H1 (cell line): Measurements from ENCODE around the gene DPP4. TPM values are rescaled to one million over a fixed set of nuclear protein-coding genes. Genes with fewer than 3 reads are reported as not detected.

Experiments used
- CTCF ChIA-PET: fragments of 300-600 bp; sonication (Branson Sonifier 250); formaldehyde crosslinking; loops from one replicate; lab custom pipeline; 2021; ENCODE audit not compliant: partially characterized antibody; lab: Charles Lee
- POLR2A ChIA-PET: fragments of 300-600 bp; sonication (Branson Sonifier 250); formaldehyde crosslinking; loops from one replicate; lab custom pipeline; 2021; ENCODE audit warnings: inconsistent platforms; ENCODE audit not compliant: partially characterized antibody; lab: Charles Lee
- DNase-seq, 2 experiments: peaks; one replicate each; pipeline versions ENCODE4 v3.0.0 to v3.0.0-alpha.2; 2010 to 2022; ENCODE audit warnings: low spot score in 2 of 2, low read depth in 1 of 2, mixed read lengths in 1 of 2
- FAIRE-seq: peaks from 2 replicates; lab custom pipeline; 2011; peaks lifted over from hg19 to GRCh38; lab: Jason Lieb, UNC
- H2AFZ ChIP-seq: 2 replicates; pipeline ENCODE4 v1.8.1; 2012; ENCODE audit warnings: low read length, inconsistent platforms
- H2AK5ac ChIP-seq: 2 replicates; pipeline ENCODE4 v1.6.1; 2013; ENCODE audit warnings: low read depth, low read length
- H2BK120ac ChIP-seq: replicated peaks from 2 replicates; pipeline ENCODE3; 2013; ENCODE audit warnings: low read depth, low read length, inconsistent platforms
- H2BK12ac ChIP-seq: 2 replicates; pipeline ENCODE4 v1.6.1; 2013; ENCODE audit warnings: low read depth, low read length
- H2BK15ac ChIP-seq: 2 replicates; pipeline ENCODE4 v1.6.1; 2013; ENCODE audit warnings: low read length
- H2BK20ac ChIP-seq: 2 replicates; pipeline ENCODE4 v1.6.1; 2013; ENCODE audit warnings: low read length
- H2BK5ac ChIP-seq: 2 replicates; pipeline ENCODE4 v1.6.1; 2013; ENCODE audit warnings: low read depth, low read length
- H3K14ac ChIP-seq: 2 replicates; pipeline ENCODE4 v1.6.1; 2013; ENCODE audit warnings: inconsistent platforms; ENCODE audit not compliant: insufficient read length
- H3K18ac ChIP-seq: 2 replicates; pipeline ENCODE4 v1.6.1; 2013; ENCODE audit warnings: low read length; ENCODE audit errors: extremely low read depth
- H3K23ac ChIP-seq: 2 replicates; pipeline ENCODE4 v1.6.1; 2013; ENCODE audit warnings: inconsistent platforms; ENCODE audit not compliant: insufficient read length
- H3K23me2 ChIP-seq: 2 replicates; pipeline ENCODE4 v1.6.1; 2013; ENCODE audit warnings: low read depth, low read length
- H3K27ac ChIP-seq: 2 replicates; pipeline ENCODE4 v1.6.1; 2011; ENCODE audit warnings: low read depth, low read length, inconsistent platforms
- H3K27me3 ChIP-seq, 4 experiments: replicated peaks in 1 of 4; 1 replicate in 1 of 4; 2 replicates in 3 of 4; pipeline versions ENCODE4 v1.6.1 to v1.8.1; 2011 to 2013; ENCODE audit warnings: low read length in 3 of 4, mild to moderate bottlenecking in 3 of 4, inconsistent platforms in 2 of 4, mixed read lengths in 2 of 4, moderate library complexity in 1 of 4; ENCODE audit not compliant: control insufficient read depth in 3 of 4, insufficient read depth in 3 of 4; ENCODE audit errors: extremely low read depth in 1 of 4
- H3K36me3 ChIP-seq, 4 experiments: 2 replicates each; pipeline versions ENCODE4 v1.6.1 to v1.8.1; 2011 to 2013; ENCODE audit warnings: mild to moderate bottlenecking in 4 of 4, low read length in 3 of 4, moderate library complexity in 2 of 4, control low read depth in 1 of 4, inconsistent platforms in 1 of 4; ENCODE audit not compliant: insufficient read depth in 4 of 4, control insufficient read depth in 2 of 4
- H3K4ac ChIP-seq: replicated peaks from 2 replicates; pipeline ENCODE3; 2013; ENCODE audit warnings: low read length, low read depth, mixed read lengths, inconsistent platforms; ENCODE audit not compliant: insufficient read length
- H3K4me1 ChIP-seq, 4 experiments: replicated peaks in 1 of 4; 1 replicate in 1 of 4; 2 replicates in 3 of 4; pipeline versions ENCODE4 v1.6.1 to v1.8.1; 2011 to 2013; ENCODE audit warnings: low read length in 3 of 4, inconsistent platforms in 2 of 4, mixed read lengths in 1 of 4; ENCODE audit not compliant: insufficient read depth in 4 of 4, control insufficient read depth in 3 of 4
- H3K4me2 ChIP-seq, 2 experiments: 2 replicates each; pipeline versions ENCODE4 v1.6.1 to v1.8.1; 2011 to 2013; ENCODE audit warnings: low read depth in 2 of 2, low read length in 2 of 2, control low read depth in 1 of 2, inconsistent platforms in 1 of 2, mild to moderate bottlenecking in 1 of 2; ENCODE audit not compliant: insufficient read depth in 1 of 2
- H3K4me3 ChIP-seq, 4 experiments: fragments of 200-600, 300-600 bp in 1 of 4; sonication (generic), shearing (Covaris generic), sonication (Bioruptor Twin) in 1 of 4; 2 replicates each; pipeline versions ENCODE4 v1.5.1 to v1.8.1; 2011 to 2016; ENCODE audit warnings: low read length in 4 of 4, low read depth in 3 of 4, control low read depth in 2 of 4, inconsistent platforms in 2 of 4, mild to moderate bottlenecking in 2 of 4, mixed read lengths in 1 of 4, moderate library complexity in 1 of 4; ENCODE audit not compliant: insufficient read depth in 2 of 4; ENCODE audit errors: extremely low read depth in 1 of 4
- H3K56ac ChIP-seq: replicated peaks from 2 replicates; pipeline ENCODE3; 2013; ENCODE audit warnings: low read depth, mild to moderate bottlenecking, mixed read lengths, low read length, inconsistent platforms; ENCODE audit not compliant: insufficient read length
- H3K79me1 ChIP-seq: 2 replicates; pipeline ENCODE4 v1.6.1; 2013; ENCODE audit warnings: low read depth, low read length, control low read depth
- H3K79me2 ChIP-seq, 2 experiments: 2 replicates each; pipeline versions ENCODE4 v1.6.1 to v1.8.1; 2012 to 2013; ENCODE audit warnings: low read length in 2 of 2, mild to moderate bottlenecking in 2 of 2, inconsistent platforms in 1 of 2; ENCODE audit not compliant: insufficient read depth in 2 of 2, control insufficient read depth in 1 of 2
- H3K9ac ChIP-seq, 4 experiments: replicated peaks in 1 of 4; 1 replicate in 1 of 4; 2 replicates in 3 of 4; pipeline versions ENCODE4 v1.6.1 to v1.8.1; 2011 to 2013; ENCODE audit warnings: low read depth in 3 of 4, low read length in 3 of 4, control low read depth in 2 of 4, mild to moderate bottlenecking in 2 of 4, moderate library complexity in 2 of 4, inconsistent platforms in 1 of 4; ENCODE audit errors: extremely low read depth in 1 of 4
- H3K9me3 ChIP-seq, 2 experiments: 2 replicates each; pipeline versions ENCODE4 v1.6.1 to v1.8.1; 2012 to 2013; ENCODE audit warnings: mild to moderate bottlenecking in 2 of 2, moderate library complexity in 2 of 2, control low read depth in 1 of 2, inconsistent platforms in 1 of 2, low read depth in 1 of 2, low read length in 1 of 2, mixed read lengths in 1 of 2; ENCODE audit not compliant: insufficient read depth in 2 of 2
- H4K20me1 ChIP-seq, 2 experiments: replicated peaks in 1 of 2; 2 replicates each; pipeline versions ENCODE3 to v1.8.1; 2011 to 2013; ENCODE audit warnings: inconsistent platforms in 2 of 2, low read length in 2 of 2, mild to moderate bottlenecking in 1 of 2; ENCODE audit not compliant: insufficient read depth in 2 of 2, control insufficient read depth in 1 of 2
- H4K5ac ChIP-seq: 2 replicates; pipeline ENCODE4 v1.6.1; 2013; ENCODE audit warnings: low read length, low read depth, mixed read lengths, inconsistent platforms; ENCODE audit not compliant: insufficient read length
- H4K8ac ChIP-seq: 2 replicates; pipeline ENCODE4 v1.8.0; 2013; ENCODE audit warnings: mild to moderate bottlenecking, moderate library complexity, low read length, inconsistent platforms; ENCODE audit not compliant: insufficient read depth; ENCODE audit errors: extremely low read depth
- H4K91ac ChIP-seq: replicated peaks from 2 replicates; pipeline ENCODE3; 2013; ENCODE audit warnings: low read length, mixed read lengths, inconsistent platforms; ENCODE audit not compliant: insufficient read length
- ATF3 ChIP-seq: IDR thresholded peaks from 2 replicates; pipeline ENCODE4 v1.6.1; 2011; ENCODE audit warnings: low read depth, mild to moderate bottlenecking, low read length; ENCODE audit not compliant: insufficient read depth
- CEBPB ChIP-seq: IDR thresholded peaks from 2 replicates; pipeline ENCODE4 v1.6.1; 2012; ENCODE audit warnings: low read depth, low read length
- E2F6 ChIP-seq: IDR thresholded peaks from 2 replicates; pipeline ENCODE4 v1.6.1; 2012; ENCODE audit warnings: inconsistent platforms
- EP300 ChIP-seq, 2 experiments: IDR thresholded peaks; 1 replicate in 1 of 2; 2 replicates in 1 of 2; pipeline ENCODE4 v1.6.1; 2011 to 2012; ENCODE audit warnings: low read depth in 2 of 2, low read length in 2 of 2, mild to moderate bottlenecking in 2 of 2, borderline replicate concordance in 1 of 2, inconsistent platforms in 1 of 2, moderate library complexity in 1 of 2
- GTF2F1 ChIP-seq: IDR thresholded peaks from 2 replicates; pipeline ENCODE4 v1.6.1; 2012; ENCODE audit warnings: low read depth, low read length, improper control_type of control experiment, borderline replicate concordance
- SAP30 ChIP-seq: fragments of 300-600 bp; sonication (generic); IDR thresholded peaks from 2 replicates; pipeline ENCODE4 v1.7.1; 2012; ENCODE audit warnings: low read length, moderate library complexity, mild to moderate bottlenecking, inconsistent platforms; ENCODE audit not compliant: insufficient read depth, insufficient replicate concordance
- SIX5 ChIP-seq: IDR thresholded peaks from 2 replicates; pipeline ENCODE4 v1.6.1; 2011; ENCODE audit warnings: mild to moderate bottlenecking, low read depth, low read length
- TBP ChIP-seq: IDR thresholded peaks from 2 replicates; pipeline ENCODE4 v1.6.1; 2011; ENCODE audit warnings: low read depth, low read length, improper control_type of control experiment
- whole genome bisulfite sequencing, 2 experiments: shearing (Covaris generic) in 1 of 2; methylation state at CpG; one replicate each; pipeline versions ENCODE4 v1.1.6 to v1.1.7; 2013 to 2015; ENCODE audit warnings: low lambda C conversion rate in 2 of 2, mixed read lengths in 2 of 2, inconsistent platforms in 1 of 2, low coverage in 1 of 2, missing lambda C conversion rate in 1 of 2; ENCODE audit not compliant: insufficient replicate concordance in 2 of 2, insufficient coverage in 1 of 2, insufficient read length in 1 of 2; ENCODE audit errors: extremely low coverage in 1 of 2, missing lambda C conversion rate in 1 of 2; 5-methylcytosine and 5-hydroxymethylcytosine counted together
- polyA plus RNA-seq, 7 experiments: library from polyadenylated mRNA; depleted of rRNA in 3 of 7; stranded (reverse) in 5 of 7; unstranded in 2 of 7; fragments of >200 nt in 5 of 7; fragments of 200-250 nt in 2 of 7; gene quantifications; 1 replicate in 5 of 7; 2 replicates in 1 of 7; 4 replicates in 1 of 7; pipeline versions ENCODE4 v1.2.1 to v1.2.3, GENCODE V29; 2011 to 2013; ENCODE audit warnings: missing spikeins in 2 of 7, mixed read lengths in 2 of 7
- total RNA-seq: library from RNA; stranded (reverse); fragmentation: NEBNext Ultra II Directional; extraction: Animal tissue kit (Norgen Biotek cat#: 25700); gene quantifications from 2 replicates; pipeline ENCODE4 v1.2.1, GENCODE V29; 2021

The DPP4 gene
- total and polyA plus RNA-seq, 2 of the 8 experiments (the other 6 are each of a cell fraction or from before 2014, with no cell fraction given): 1.3 to 3.1 TPM

DNA sequence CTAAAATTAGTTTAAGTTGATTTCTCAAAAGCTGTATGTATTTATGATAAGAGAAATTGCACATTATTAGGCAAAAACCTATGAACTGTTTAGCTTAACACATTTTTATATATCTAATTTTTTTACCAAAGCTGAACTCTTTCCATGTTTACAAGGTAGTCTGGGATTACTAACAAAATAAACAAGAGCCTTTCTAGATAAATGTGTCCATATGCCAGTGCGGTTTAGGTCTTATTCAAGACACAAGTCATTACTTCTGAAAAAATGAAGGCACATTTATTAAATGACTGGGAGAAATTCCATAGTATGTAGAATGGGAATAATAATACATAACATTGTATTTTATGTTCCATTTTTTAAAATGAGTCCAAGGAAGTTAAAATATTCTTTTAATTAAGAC, 82.0 kb downstream of the DPP4 start:
- WGBS, 2 experiments: 89% methylated on average over 1 of the region's 1 CpG; no CpG with 5 or more reads in 1 of the 2 experiments
- Histone ChIP-seq H3K79me2 (no peaks in the 10 kb centered on the region), H3K27me3 (no peaks in the 10 kb centered on the region), H4K91ac (no peak overlapping the region), H2AK5ac (no peak overlapping the region), H3K23me2 (no peaks in the 10 kb centered on the region), H3K4me3 (no peak overlapping the region), H4K20me1 (no peaks in the 10 kb centered on the region), H3K4ac (no peak overlapping the region), H3K4me2 (no peak overlapping the region), H4K8ac (no peak overlapping the region), H2BK20ac (no peak overlapping the region), H3K56ac (no peak overlapping the region), H3K14ac (no peak overlapping the region), H3K36me3 (no peaks in the 10 kb centered on the region), H2AFZ (no peak overlapping the region), H3K23ac (no peak overlapping the region), H3K4me1 (no peaks in the 10 kb centered on the region), H4K5ac (no peak overlapping the region), H2BK15ac (no peak overlapping the region), H3K79me1 (no peaks in the 10 kb centered on the region), H3K9me3 (no peaks in the 10 kb centered on the region), H3K18ac (no peak overlapping the region), H2BK5ac (no peak overlapping the region), H3K27ac (no peak overlapping the region), H2BK120ac (no peak overlapping the region), H2BK12ac (no peak overlapping the region), H3K9ac (no peak overlapping the region)
- FAIRE-seq: no peak
- ChIA-PET POLR2A (no interaction called here), CTCF (interaction anchor here (2.5 to 3.0 kb wide), 2 partner anchors 100 to 133 kb away, joined by 8 to 11 read pairs; no protein-coding TSS in a partner anchor)
- DNase-seq: no peak
- TF ChIP-seq SAP30 (no peak), EP300 (IDR thresholded peaks at IDR 0.05; ENCODE audit: borderline replicate concordance in 1 of 2, low read depth in 2 of 2, low read length in 2 of 2) (no peak), CEBPB (no peak), E2F6 (no peak), ATF3 (no peak), SIX5 (no peak), TBP (no peak), GTF2F1 (no peak)
